ENCODE results near the gene SOS2. TPM values are rescaled to one million over a fixed set of nuclear protein-coding genes. Genes with fewer than 3 reads are reported as not detected.

SOS2 gene
- total and polyA plus RNA-seq, 9 donors: 25.5 to 35.2 (median 31.2) TPM

GRCh38 chr14:50230401-50230700, 1.0 kb downstream of the SOS2 start:
- no CpG with 5 or more reads among the region's 6 CpGs for WGBS (ENCODE audit: insufficient coverage)
- H3K4me3 ChIP-seq (ENCODE audit: low read length): peak overlapping the region; percentile 92
- H3K27me3 ChIP-seq (ENCODE audit: control insufficient read depth, insufficient read depth, low read length): no peaks in the 10 kb centered on the region
- H3K9me3 ChIP-seq (replicated peaks; ENCODE audit: control insufficient read depth, low read depth, low read length): no peaks in the 10 kb centered on the region
- H3K27ac ChIP-seq (ENCODE audit: low read length): peak overlapping the region; percentile 99
- peaks cover 15% of the 10 kb centered on the region for H3K4me1 ChIP-seq (ENCODE audit: control insufficient read depth, insufficient read depth, low read length)
- no peak for DNase-seq
- no peaks in the 10 kb centered on the region for H3K36me3 ChIP-seq (ENCODE audit: control insufficient read depth, insufficient read depth, low read length)

GRCh38 chr14:50229681-50230080, 1.7 kb downstream of the SOS2 start:
- Histone ChIP-seq H3K4me1 (ENCODE audit: control insufficient read depth, insufficient read depth, low read length) (peaks cover 15% of the 10 kb centered on the region), H3K27ac (ENCODE audit: low read length) (peak overlapping the region; percentile 10)
- no CpG with 5 or more reads among the region's 2 CpGs for WGBS (ENCODE audit: insufficient coverage)

GRCh38 chr14:50228313-50228712, 3.1 kb downstream of the SOS2 start:
- no peaks in the 10 kb centered on the region for H3K27me3 ChIP-seq (ENCODE audit: control insufficient read depth, insufficient read depth, low read length)
- H3K36me3 ChIP-seq (ENCODE audit: control insufficient read depth, insufficient read depth, low read length): peaks cover 3% of the 10 kb centered on the region
- no peak overlapping the region for H3K27ac ChIP-seq (ENCODE audit: low read length)
- no peak for DNase-seq
- H3K4me3 ChIP-seq (ENCODE audit: low read length): no peak overlapping the region
- H3K9me3 ChIP-seq (replicated peaks; ENCODE audit: control insufficient read depth, low read depth, low read length): no peaks in the 10 kb centered on the region
- no CpG with 5 or more reads among the region's 2 CpGs for WGBS (ENCODE audit: insufficient coverage)
- H3K4me1 ChIP-seq (ENCODE audit: control insufficient read depth, insufficient read depth, low read length): peaks cover 15% of the 10 kb centered on the region

More at GRCh38 chr14:50229681-50230080, 1.7 kb downstream of the SOS2 start:
- H3K27me3 ChIP-seq (ENCODE audit: control insufficient read depth, insufficient read depth, low read length): no peaks in the 10 kb centered on the region
- H3K9me3 ChIP-seq (replicated peaks; ENCODE audit: control insufficient read depth, low read depth, low read length): no peaks in the 10 kb centered on the region
- DNase-seq: no peak
- peak overlapping the region; percentile 92 for H3K4me3 ChIP-seq (ENCODE audit: low read length)
- no peaks in the 10 kb centered on the region for H3K36me3 ChIP-seq (ENCODE audit: control insufficient read depth, insufficient read depth, low read length)

DNA sequence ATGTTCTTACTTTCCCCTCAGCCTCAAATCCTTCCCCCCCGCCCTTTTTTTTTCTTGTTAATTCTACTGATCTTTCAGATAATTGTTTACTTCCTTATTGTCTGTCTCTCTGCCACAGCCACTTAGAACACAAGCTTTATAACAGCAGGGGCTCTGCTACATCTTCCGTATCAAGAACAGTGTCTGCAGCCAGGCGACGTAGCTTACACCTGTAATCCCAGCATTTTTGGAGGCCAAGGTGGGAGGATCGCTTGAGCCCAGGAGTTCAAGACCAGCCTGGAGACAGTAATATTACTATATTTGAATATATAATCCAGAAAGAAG, 5.4 kb downstream of the SOS2 start:
- Histone ChIP-seq H3K27ac (ENCODE audit: low read length) (peak overlapping the region; percentile 25), H3K4me1 (ENCODE audit: control insufficient read depth, insufficient read depth, low read length) (peaks cover 8% of the 10 kb centered on the region), H3K9me3 (replicated peaks; ENCODE audit: control insufficient read depth, low read depth, low read length) (no peaks in the 10 kb centered on the region), H3K4me3 (ENCODE audit: low read length) (no peak overlapping the region), H3K27me3 (ENCODE audit: control insufficient read depth, insufficient read depth, low read length) (no peaks in the 10 kb centered on the region), H3K36me3 (ENCODE audit: control insufficient read depth, insufficient read depth, low read length) (peaks cover 3% of the 10 kb centered on the region)
- 20% methylated on average over 1 of the region's 5 CpGs for WGBS (ENCODE audit: insufficient coverage)
- DNase-seq: no peak

DNA sequence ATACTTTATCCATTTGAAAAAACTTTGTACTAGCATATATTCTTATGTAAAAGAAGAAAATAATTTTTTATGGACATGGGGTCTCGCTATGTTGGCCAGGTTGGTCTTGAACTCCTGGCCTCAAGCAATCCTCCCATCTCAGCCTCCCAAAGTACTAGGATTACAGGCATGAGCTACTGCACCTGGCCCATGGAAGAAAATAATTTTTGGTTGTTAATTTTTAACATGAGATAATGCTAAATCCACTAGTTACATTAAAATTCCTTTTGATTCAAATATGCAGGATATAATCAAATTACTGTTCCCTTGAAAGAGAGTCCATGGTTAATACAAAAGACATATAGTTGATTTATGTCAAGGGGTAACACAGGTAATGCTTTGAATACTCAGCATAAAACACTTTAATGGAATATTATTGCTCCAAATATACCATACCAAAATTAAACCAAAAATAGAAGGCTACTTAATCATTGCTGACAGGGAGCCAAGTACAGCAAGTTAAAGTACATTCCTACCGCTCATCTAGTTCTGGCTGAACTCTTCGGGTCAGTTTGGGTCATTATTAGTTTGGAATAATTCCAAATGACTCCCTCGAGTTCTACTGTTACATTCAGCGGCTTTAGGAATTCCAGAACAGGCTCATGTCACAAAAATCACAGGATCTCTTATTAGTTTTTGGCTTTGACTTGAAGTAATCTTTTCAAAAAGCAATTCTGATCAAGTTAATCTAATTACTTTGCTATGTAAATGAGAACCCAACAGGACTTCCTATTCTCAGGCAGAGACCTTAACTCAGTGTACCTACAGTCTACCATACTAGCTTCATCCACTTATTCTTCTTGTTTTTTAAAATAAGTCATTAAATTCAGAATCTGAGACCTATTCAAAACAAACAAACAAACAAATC, 6.1 kb downstream of the SOS2 start:
- no peaks in the 10 kb centered on the region for H3K9me3 ChIP-seq (replicated peaks; ENCODE audit: control insufficient read depth, low read depth, low read length)
- H3K27ac ChIP-seq (ENCODE audit: low read length): peak overlapping the region; percentile 25
- H3K4me3 ChIP-seq (ENCODE audit: low read length): no peak overlapping the region
- WGBS (ENCODE audit: insufficient coverage): no CpG with 5 or more reads among the region's 5 CpGs
- no peaks in the 10 kb centered on the region for H3K27me3 ChIP-seq (ENCODE audit: control insufficient read depth, insufficient read depth, low read length)
- DNase-seq: peak; percentile 81
- H3K4me1 ChIP-seq (ENCODE audit: control insufficient read depth, insufficient read depth, low read length): peaks cover 8% of the 10 kb centered on the region
- peaks cover 3% of the 10 kb centered on the region for H3K36me3 ChIP-seq (ENCODE audit: control insufficient read depth, insufficient read depth, low read length)

DNA sequence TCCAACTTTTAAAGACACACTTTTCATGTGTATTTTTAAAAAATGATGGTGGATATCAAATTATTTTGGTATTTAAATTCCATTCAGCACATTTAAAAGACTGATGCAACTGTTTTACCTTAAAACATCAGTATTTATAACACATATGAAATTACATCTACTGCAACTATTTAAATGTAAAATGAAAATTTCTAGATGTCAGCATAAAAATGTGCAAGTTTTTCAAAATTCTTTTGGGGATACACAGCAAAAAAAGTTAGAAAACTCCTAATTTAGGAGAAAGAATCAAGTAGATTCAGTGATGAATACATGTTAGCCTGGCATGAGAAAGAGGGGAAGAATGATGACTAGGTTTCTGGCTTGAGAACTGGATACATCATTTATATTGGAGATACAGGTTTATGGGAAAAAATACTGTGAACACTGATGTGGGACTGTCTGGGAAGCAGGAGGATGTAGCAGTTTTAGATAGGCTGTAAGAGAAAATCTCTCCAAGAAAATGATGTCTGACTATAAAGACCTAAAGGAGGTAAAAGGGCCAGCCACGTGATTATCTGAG, 9.2 kb downstream of the SOS2 start:
- no peaks in the 10 kb centered on the region for H3K27me3 ChIP-seq (ENCODE audit: control insufficient read depth, insufficient read depth, low read length)
- H3K9me3 ChIP-seq (replicated peaks; ENCODE audit: control insufficient read depth, low read depth, low read length): no peaks in the 10 kb centered on the region
- DNase-seq: no peak
- H3K36me3 ChIP-seq (ENCODE audit: control insufficient read depth, insufficient read depth, low read length): peaks cover 3% of the 10 kb centered on the region
- 40% methylated on average over 1 of the region's 1 CpG for WGBS (ENCODE audit: insufficient coverage)
- H3K27ac ChIP-seq (ENCODE audit: low read length): no peak overlapping the region
- H3K4me3 ChIP-seq (ENCODE audit: low read length): no peak overlapping the region
- peaks cover 5% of the 10 kb centered on the region for H3K4me1 ChIP-seq (ENCODE audit: control insufficient read depth, insufficient read depth, low read length)

DNA sequence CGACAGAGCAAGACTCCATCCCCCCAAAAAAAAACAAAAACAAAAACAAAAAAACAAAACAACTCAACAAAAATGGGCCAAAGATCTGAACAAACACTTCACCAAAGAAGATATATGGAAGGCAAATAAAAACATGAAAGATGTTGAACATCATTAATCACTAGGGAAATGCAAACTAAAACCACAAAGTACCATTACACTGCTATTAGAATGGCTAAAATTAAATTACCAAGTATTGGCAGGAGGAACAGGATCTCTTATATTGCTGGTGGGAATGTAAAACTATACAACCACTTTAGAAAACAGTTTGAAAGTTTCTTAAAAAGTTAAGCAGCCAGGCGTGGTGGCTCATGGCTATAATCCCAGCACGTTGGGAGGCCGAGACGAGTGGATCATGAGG, 12.9 kb downstream of the SOS2 start:
- H3K27ac ChIP-seq (ENCODE audit: low read length): no peak overlapping the region
- no peaks in the 10 kb centered on the region for H3K27me3 ChIP-seq (ENCODE audit: control insufficient read depth, insufficient read depth, low read length)
- DNase-seq: no peak
- no peaks in the 10 kb centered on the region for H3K36me3 ChIP-seq (ENCODE audit: control insufficient read depth, insufficient read depth, low read length)
- H3K9me3 ChIP-seq (replicated peaks; ENCODE audit: control insufficient read depth, low read depth, low read length): no peaks in the 10 kb centered on the region
- H3K4me3 ChIP-seq (ENCODE audit: low read length): no peak overlapping the region
- 90% methylated on average over 4 of the region's 5 CpGs for WGBS (ENCODE audit: insufficient coverage)
- no peaks in the 10 kb centered on the region for H3K4me1 ChIP-seq (ENCODE audit: control insufficient read depth, insufficient read depth, low read length)

DNA sequence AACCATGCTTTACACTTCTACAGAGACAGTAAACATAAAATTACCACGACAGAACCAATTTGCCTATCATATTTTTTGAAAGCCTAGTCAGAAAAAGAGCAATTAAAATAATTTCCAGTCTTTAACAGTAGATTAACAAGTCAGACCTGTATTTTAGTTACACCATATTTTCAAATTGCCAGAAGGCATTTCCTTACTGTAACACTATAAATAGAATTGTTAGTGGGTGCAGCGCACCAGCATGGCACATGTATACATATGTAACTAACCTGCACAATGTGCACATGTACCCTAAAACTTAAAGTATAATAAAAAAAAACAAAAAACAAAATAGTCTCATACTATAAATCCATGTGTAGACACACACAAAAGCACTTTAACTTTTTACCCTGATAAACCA, 16.0 kb downstream of the SOS2 start:
- no peak overlapping the region for H3K27ac ChIP-seq (ENCODE audit: low read length)
- no peak overlapping the region for H3K4me3 ChIP-seq (ENCODE audit: low read length)
- no peaks in the 10 kb centered on the region for H3K36me3 ChIP-seq (ENCODE audit: control insufficient read depth, insufficient read depth, low read length)
- H3K27me3 ChIP-seq (ENCODE audit: control insufficient read depth, insufficient read depth, low read length): no peaks in the 10 kb centered on the region
- no peaks in the 10 kb centered on the region for H3K4me1 ChIP-seq (ENCODE audit: control insufficient read depth, insufficient read depth, low read length)
- no peak for DNase-seq
- no CpG with 5 or more reads among the region's 2 CpGs for WGBS (ENCODE audit: insufficient coverage)
- H3K9me3 ChIP-seq (replicated peaks; ENCODE audit: control insufficient read depth, low read depth, low read length): no peaks in the 10 kb centered on the region

DNA sequence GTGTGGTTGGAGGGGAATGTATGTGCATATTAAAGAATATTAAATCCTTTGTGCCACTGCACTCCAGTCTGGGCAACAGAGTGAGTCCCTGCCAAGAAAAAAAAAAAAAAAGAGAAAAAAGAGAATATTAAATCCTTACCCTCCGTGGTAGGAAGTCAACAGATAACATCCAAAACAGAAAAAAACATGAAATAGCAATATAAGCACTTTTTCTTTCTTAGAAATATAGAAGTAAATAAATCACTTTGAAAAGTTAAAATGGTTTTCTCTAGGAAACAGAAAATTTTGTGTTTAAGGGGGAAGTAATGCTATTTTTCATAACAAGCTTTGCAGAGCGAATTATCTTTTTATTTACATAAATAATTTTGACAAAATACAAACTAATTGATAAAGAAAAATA, 17.6 kb downstream of the SOS2 start:
- H3K9me3 ChIP-seq (replicated peaks; ENCODE audit: control insufficient read depth, low read depth, low read length): no peaks in the 10 kb centered on the region
- no peak overlapping the region for H3K27ac ChIP-seq (ENCODE audit: low read length)
- no peaks in the 10 kb centered on the region for H3K4me1 ChIP-seq (ENCODE audit: control insufficient read depth, insufficient read depth, low read length)
- WGBS (ENCODE audit: insufficient coverage): no CpG with 5 or more reads among the region's 2 CpGs
- DNase-seq: no peak
- no peaks in the 10 kb centered on the region for H3K36me3 ChIP-seq (ENCODE audit: control insufficient read depth, insufficient read depth, low read length)
- H3K27me3 ChIP-seq (ENCODE audit: control insufficient read depth, insufficient read depth, low read length): no peaks in the 10 kb centered on the region
- H3K4me3 ChIP-seq (ENCODE audit: low read length): no peak overlapping the region

DNA sequence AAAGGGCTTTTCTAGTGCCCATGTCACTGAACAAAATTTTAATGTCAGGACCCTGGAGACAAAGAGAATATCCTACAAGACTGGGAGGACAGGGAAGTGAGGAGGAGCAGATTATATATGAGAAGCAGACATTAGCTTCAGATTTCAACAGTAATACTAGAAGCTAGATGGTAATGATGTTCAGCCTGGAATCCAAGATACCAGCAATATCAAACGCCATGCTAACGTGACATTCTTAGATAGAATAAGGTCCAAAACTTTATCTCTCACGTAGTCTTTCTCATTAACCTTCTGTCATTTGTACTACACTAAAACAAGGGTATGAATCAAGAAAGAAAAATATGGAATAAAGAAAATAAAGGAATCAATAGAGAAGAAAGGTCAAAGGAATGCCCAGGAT, 18.7 kb downstream of the SOS2 start:
- Histone ChIP-seq H3K9me3 (replicated peaks; ENCODE audit: control insufficient read depth, low read depth, low read length) (no peaks in the 10 kb centered on the region), H3K27ac (ENCODE audit: low read length) (no peak overlapping the region), H3K4me1 (ENCODE audit: control insufficient read depth, insufficient read depth, low read length) (no peaks in the 10 kb centered on the region), H3K36me3 (ENCODE audit: control insufficient read depth, insufficient read depth, low read length) (no peaks in the 10 kb centered on the region), H3K27me3 (ENCODE audit: control insufficient read depth, insufficient read depth, low read length) (no peaks in the 10 kb centered on the region), H3K4me3 (ENCODE audit: low read length) (no peak overlapping the region)
- no peak for DNase-seq
- WGBS (ENCODE audit: insufficient coverage): no CpG with 5 or more reads among the region's 3 CpGs

Data from muscle of leg (tissue), 11 donors.